Tibial artery (tissue), 4 donors: ENCODE data around the gene RHBDD1.

Source experiments
- DNase-seq, 2 donors: peaks; one replicate each; pipeline ENCODE4 v3.0.0-alpha.2; 2019
- H3K27ac ChIP-seq, 2 donors: fragments of 200-600 bp; sonication (generic) in 1 of 2; 1 replicate in 1 of 2; 2 replicates in 1 of 2; pipeline ENCODE4 v1.5.1; 2018 to 2019; ENCODE audit warnings: mild to moderate bottlenecking in 1 of 2
- H3K27me3 ChIP-seq, 2 donors: fragments of 200-600 bp; sonication (generic) in 1 of 2; one replicate each; pipeline versions ENCODE4 v1.5.1 to v1.6.0; 2016 to 2019
- H3K36me3 ChIP-seq, 3 donors: fragments of 200-600 bp; sonication (generic) in 2 of 3; one replicate each; pipeline ENCODE4 v1.5.1; 2016 to 2019; ENCODE audit warnings: mild to moderate bottlenecking in 2 of 3
- H3K4me1 ChIP-seq, 4 donors: fragments of 200-600 bp; sonication (generic) in 2 of 4; 1 replicate in 3 of 4; 2 replicates in 1 of 4; pipeline ENCODE4 v1.5.1; 2016 to 2019
- H3K4me3 ChIP-seq, 2 donors: fragments of 200-600 bp; sonication (generic) in 1 of 2; 1 replicate in 1 of 2; 2 replicates in 1 of 2; pipeline ENCODE4 v1.5.1; 2018 to 2019; ENCODE audit warnings: mild to moderate bottlenecking in 2 of 2
- H3K9me3 ChIP-seq, 3 donors: fragments of 200-600 bp; sonication (generic) in 1 of 3; one replicate each; pipeline ENCODE4 v1.5.1; 2016 to 2019
- intact Hi-C: fragments of 100-400 bp; cut with DNase I; formaldehyde crosslinking; loops from one replicate; pipeline ENCODE4 v1.15.0; 2023; ENCODE audit warnings: low total_unique reads
- TF ChIP-seq, protein P1 (sequence below), 2 experiments: fragments of 200-600 bp in 1 of 2; fragments of 450-650 bp in 1 of 2; IDR thresholded peaks; one replicate each; pipeline ENCODE4 v1.5.1; 2017 to 2019; ENCODE audit warnings: antibody characterized with exemption in 2 of 2, mild to moderate bottlenecking in 1 of 2, moderate library complexity in 1 of 2

The RHBDD1 gene

DNA sequence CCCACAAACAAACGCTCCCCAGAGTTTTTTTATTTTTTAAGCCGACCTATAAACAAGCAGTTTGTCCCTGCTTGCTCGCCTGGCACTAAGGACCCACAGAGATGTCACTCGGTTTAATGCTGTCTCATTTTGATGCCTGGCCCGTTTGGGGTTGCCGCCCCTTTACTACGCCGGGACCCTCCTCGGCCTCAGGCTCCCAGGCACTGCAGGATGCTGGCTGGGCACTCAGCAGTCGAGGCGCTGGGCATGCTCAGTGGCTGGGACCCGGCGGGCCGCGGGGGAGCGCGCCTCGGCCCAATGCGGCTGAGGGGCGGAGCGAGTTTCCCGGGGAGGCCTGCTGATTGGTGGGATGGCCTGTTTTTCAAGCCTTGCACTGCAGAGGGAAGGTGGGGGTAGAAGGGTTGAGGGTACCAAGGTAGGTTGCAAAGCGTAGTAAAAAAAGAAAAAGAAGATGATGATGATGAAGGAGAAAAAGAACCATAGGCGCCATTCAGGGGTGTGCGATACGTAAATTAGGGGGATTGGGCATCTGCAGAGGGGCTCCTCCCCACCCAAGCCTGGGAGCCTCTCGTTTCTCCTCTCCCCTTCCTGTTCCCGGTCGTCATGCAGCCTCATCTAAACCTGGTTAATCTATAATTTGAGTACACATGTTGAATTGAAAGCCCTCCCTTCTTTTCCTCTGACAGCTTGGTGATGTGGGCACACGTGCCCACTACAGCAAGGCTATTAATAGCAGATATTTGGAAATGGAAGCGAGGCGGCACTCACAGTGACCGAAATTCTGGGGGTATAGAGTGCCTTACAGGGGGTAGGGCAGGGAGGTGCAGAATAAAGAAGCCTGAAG, 34.7 kb upstream of the RHBDD1 start:
- Histone ChIP-seq H3K27ac (peak overlapping the region; percentile 88 to 97), H3K9me3 (no peaks in the 10 kb centered on the region), H3K27me3 (no peaks in the 10 kb centered on the region), H3K4me3 (peak overlapping the region; percentile 85 to 92), H3K4me1 (peaks cover 0 to 47% (median 31%) of the 10 kb centered on the region in 4 donors), H3K36me3 (peaks cover 0 to 18% (median 16%) of the 10 kb centered on the region in 3 donors)
- TF ChIP-seq, protein P1, sequence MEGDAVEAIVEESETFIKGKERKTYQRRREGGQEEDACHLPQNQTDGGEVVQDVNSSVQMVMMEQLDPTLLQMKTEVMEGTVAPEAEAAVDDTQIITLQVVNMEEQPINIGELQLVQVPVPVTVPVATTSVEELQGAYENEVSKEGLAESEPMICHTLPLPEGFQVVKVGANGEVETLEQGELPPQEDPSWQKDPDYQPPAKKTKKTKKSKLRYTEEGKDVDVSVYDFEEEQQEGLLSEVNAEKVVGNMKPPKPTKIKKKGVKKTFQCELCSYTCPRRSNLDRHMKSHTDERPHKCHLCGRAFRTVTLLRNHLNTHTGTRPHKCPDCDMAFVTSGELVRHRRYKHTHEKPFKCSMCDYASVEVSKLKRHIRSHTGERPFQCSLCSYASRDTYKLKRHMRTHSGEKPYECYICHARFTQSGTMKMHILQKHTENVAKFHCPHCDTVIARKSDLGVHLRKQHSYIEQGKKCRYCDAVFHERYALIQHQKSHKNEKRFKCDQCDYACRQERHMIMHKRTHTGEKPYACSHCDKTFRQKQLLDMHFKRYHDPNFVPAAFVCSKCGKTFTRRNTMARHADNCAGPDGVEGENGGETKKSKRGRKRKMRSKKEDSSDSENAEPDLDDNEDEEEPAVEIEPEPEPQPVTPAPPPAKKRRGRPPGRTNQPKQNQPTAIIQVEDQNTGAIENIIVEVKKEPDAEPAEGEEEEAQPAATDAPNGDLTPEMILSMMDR (IDR thresholded peaks at IDR 0.05) = no peak
- DNase-seq = peak; percentile 59 to 92
- intact Hi-C loops = loop anchor here (5.0 kb wide), 1 partner anchor 909 kb away; no protein-coding TSS in a partner anchor

DNA sequence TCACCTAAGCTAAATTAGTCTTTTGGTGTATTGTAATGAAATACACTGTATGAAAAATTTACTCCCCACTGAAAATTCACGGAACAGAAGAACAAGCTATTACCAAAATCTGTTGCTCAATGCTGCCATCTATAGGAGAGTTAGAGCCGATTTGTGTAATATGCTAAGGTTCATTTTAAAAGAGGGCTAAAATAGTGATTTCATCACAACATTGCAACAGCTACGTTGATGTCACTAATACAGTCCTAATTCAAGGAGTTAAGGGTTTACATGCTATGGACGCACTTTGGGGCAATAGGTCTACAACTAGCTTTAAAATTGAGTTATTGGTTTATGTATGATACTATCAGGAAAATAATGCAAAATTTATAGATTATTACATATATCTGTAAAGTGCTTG, 33.3 kb upstream of the RHBDD1 start:
- intact Hi-C loops = loop anchor here (2.0 to 5.0 kb wide), 2 partner anchors 182 to 910 kb away; no protein-coding TSS in a partner anchor

DNA sequence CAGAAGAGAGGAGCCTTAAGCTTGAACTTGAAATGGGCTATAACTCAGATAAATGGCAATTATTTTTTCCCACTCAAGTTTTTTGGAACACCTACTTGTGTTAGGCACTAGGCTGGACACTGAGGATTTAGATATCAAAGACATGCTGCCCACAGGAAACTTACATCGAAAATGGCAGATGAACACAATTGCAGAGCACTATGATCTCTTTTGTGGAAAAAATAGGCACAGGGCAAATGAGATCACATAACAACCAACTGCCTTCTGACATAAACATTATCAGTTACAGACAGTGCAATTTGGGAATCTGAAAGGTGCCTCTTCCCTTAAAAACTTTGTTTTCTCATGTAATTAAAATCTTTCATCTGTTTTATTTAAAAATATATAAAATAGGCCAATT, 32.4 kb upstream of the RHBDD1 start:
- DNase-seq = no peak

More for the DNA sequence above, 33.3 kb upstream of the RHBDD1 start:
- Histone ChIP-seq H3K4me3 (no peak overlapping the region), H3K36me3 (peaks cover 0 to 6% (median 2%) of the 10 kb centered on the region in 3 donors), H3K27me3 (no peaks in the 10 kb centered on the region), H3K27ac (no peak overlapping the region), H3K9me3 (no peaks in the 10 kb centered on the region), H3K4me1 (peaks cover 0 to 33% (median 17%) of the 10 kb centered on the region in 4 donors)
- DNase-seq = no peak
- TF ChIP-seq, protein P1 (IDR thresholded peaks at IDR 0.05) = peak; percentile 75 to 85

DNA sequence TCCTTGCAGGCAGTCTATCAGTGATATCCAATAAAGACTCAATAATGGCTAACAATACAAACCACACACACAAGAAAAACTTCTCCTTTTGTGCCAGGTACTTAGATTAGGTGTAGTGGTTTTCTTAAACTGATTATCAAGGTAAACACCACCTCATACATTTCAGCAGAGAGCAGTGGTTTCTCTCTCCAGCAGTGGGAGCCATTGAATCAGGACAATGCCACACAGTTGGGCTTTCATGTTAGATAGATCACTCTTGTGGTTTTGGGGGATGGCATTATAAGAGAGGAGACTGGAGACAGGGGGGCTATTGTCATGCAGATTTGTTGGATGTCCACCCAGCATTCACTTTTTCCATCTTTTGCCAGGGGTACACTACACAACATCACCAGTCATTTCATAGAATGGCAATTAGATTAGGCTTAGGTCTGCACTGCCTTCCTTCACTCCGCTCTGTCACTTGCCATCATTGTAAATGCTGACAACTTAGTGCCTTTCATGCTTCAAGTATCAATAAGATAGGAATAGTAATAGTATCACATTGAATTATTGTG, 22.6 kb upstream of the RHBDD1 start:
- Histone ChIP-seq H3K27me3 (no peaks in the 10 kb centered on the region), H3K4me3 (no peak overlapping the region), H3K9me3 (no peaks in the 10 kb centered on the region), H3K36me3 (no peaks in the 10 kb centered on the region), H3K4me1 (no peaks in the 10 kb centered on the region), H3K27ac (no peak overlapping the region)
- intact Hi-C loops = no loop called here
- DNase-seq = no peak
- TF ChIP-seq, protein P1 (IDR thresholded peaks at IDR 0.05) = no peak

More for the DNA sequence above, 32.4 kb upstream of the RHBDD1 start:
- H3K27me3 ChIP-seq = peaks cover 0 to 3% of the 10 kb centered on the region in 2 donors
- intact Hi-C loops = loop anchor here (2.0 to 5.0 kb wide), 2 partner anchors 181 to 911 kb away; no protein-coding TSS in a partner anchor
- H3K4me1 ChIP-seq = peaks cover 0 to 25% (median 13%) of the 10 kb centered on the region in 4 donors
- no peak overlapping the region for H3K27ac ChIP-seq
- H3K36me3 ChIP-seq = no peaks in the 10 kb centered on the region
- H3K9me3 ChIP-seq = no peaks in the 10 kb centered on the region
- H3K4me3 ChIP-seq = no peak overlapping the region
- TF ChIP-seq, protein P1 (IDR thresholded peaks at IDR 0.05) = no peak

DNA sequence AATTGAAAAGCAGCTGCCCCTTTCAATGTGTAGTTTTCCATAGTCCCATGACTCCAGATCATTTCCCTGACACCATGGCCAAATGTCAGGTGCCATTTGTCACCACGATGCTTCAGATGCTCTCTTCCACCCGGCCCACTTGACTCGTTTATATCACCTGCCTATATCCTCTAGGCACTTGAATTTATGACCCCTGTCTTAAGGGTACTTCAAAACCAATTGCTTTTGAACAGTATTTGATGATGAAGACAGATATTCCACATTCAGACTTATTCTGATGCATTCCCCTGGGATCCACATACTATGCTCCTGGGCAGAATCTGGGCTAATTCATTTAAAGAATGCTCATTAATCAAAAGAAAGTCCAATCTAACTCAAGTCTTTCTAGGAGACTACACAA, 16.9 kb upstream of the RHBDD1 start:
- Histone ChIP-seq H3K4me1 (no peaks in the 10 kb centered on the region), H3K36me3 (no peaks in the 10 kb centered on the region), H3K27me3 (peaks cover 0 to 4% of the 10 kb centered on the region in 2 donors), H3K27ac (no peak overlapping the region), H3K9me3 (no peaks in the 10 kb centered on the region), H3K4me3 (no peak overlapping the region)
- TF ChIP-seq, protein P1 (IDR thresholded peaks at IDR 0.05) = no peak
- DNase-seq = no peak
- intact Hi-C loops = no loop called here
